HG02970 (cell line): Measurements from ENCODE around the gene ELL2.
A peak's percentile ranks its signal among the peaks of the same experiment; 100 is the strongest.

Experiments
- ATAC-seq: cut with Tn5 transposase; IDR thresholded peaks from one replicate; pipeline ENCODE4 v1.9.1; 2021; ENCODE audit warnings: mild to moderate bottlenecking, moderate library complexity, moderate number of reproducible peaks; ENCODE audit not compliant: unreplicated experiment, low FRiP score

Gene ELL2

GRCh38 chr5:95984287-95984938 lies 22.8 kb upstream of the ELL2 start:
- ATAC-seq = no peak

- ATAC-seq = no peak
Observed at GRCh38 chr5:95983509-95983908, 21.9 kb upstream of the ELL2 start.

GRCh38 chr5:95983080-95983479 lies 21.4 kb upstream of the ELL2 start:
- ATAC-seq = no peak

- no peak for ATAC-seq
Observed at GRCh38 chr5:95976606-95977005, 15.0 kb upstream of the ELL2 start.

- no peak for ATAC-seq
Observed at GRCh38 chr5:95975703-95976102, 14.1 kb upstream of the ELL2 start.

- ATAC-seq = no peak
Observed at GRCh38 chr5:95973793-95974325, 12.2 kb upstream of the ELL2 start.

- ATAC-seq = no peak
Observed at GRCh38 chr5:95972196-95972595, 10.5 kb upstream of the ELL2 start.

GRCh38 chr5:95970359-95970704 lies 8.7 kb upstream of the ELL2 start:
- ATAC-seq = no peak

- ATAC-seq = no peak
Observed at GRCh38 chr5:95969651-95970358, 8.2 kb upstream of the ELL2 start.

- no peak for ATAC-seq
Observed at GRCh38 chr5:95969055-95969454, 7.4 kb upstream of the ELL2 start.

- no peak for ATAC-seq
Observed at GRCh38 chr5:95967236-95967635, 5.6 kb upstream of the ELL2 start.

- no peak for ATAC-seq
Observed at GRCh38 chr5:95966005-95966404, 4.4 kb upstream of the ELL2 start.

- no peak for ATAC-seq
Observed at GRCh38 chr5:95963650-95964410, 2.2 kb upstream of the ELL2 start.

GRCh38 chr5:95962785-95963184 lies 1.1 kb upstream of the ELL2 start:
- ATAC-seq = no peak

- no peak for ATAC-seq
Observed at GRCh38 chr5:95962475-95962773, 773 bp upstream of the ELL2 start.

- peak; percentile 67 for ATAC-seq
Observed at GRCh38 chr5:95960667-95961616, 709 bp downstream of the ELL2 start.

GRCh38 chr5:95959888-95960666 lies 1.6 kb downstream of the ELL2 start:
- ATAC-seq = no peak

- no peak for ATAC-seq
Observed at GRCh38 chr5:95959051-95959887, 2.4 kb downstream of the ELL2 start.
